ENCODE measurements around the gene C17orf78.
"Not testable (repeated sequence)": the region's sequence is repeated elsewhere in the genome, so short reads cannot be mapped to it uniquely, and the experiment has no call there.

Gene C17orf78

GRCh38 chr17:37438141-37438540 is 62.4 kb downstream of the C17orf78 start:
- DNase-seq (ENCODE audit: low spot score): no peak

GRCh38 chr17:37440424-37440823 is 64.6 kb downstream of the C17orf78 start:
- no peak for DNase-seq (ENCODE audit: low spot score)

GRCh38 chr17:37441369-37442014 is 65.7 kb downstream of the C17orf78 start:
- not testable (repeated sequence) for DNase-seq (ENCODE audit: low spot score)
